CD4-positive, alpha-beta T cell treated with Interleukin-4 for 4 hours (primary cell): ENCODE data around the gene MCM8.

Source experiments
- DNase-seq: peaks from one replicate; pipeline ENCODE4 v3.0.0-alpha.2; 2020

The MCM8 gene

GRCh38 chr20:5949943-5950270 is 545 bp upstream of the MCM8 start:
- no peak for DNase-seq

- no peak for DNase-seq
These were observed 17.0 kb downstream of the MCM8 start for GRCh38 chr20:5967469-5967868.

- no peak for DNase-seq
These were observed 18.0 kb downstream of the MCM8 start for GRCh38 chr20:5968462-5968861.

DNA sequence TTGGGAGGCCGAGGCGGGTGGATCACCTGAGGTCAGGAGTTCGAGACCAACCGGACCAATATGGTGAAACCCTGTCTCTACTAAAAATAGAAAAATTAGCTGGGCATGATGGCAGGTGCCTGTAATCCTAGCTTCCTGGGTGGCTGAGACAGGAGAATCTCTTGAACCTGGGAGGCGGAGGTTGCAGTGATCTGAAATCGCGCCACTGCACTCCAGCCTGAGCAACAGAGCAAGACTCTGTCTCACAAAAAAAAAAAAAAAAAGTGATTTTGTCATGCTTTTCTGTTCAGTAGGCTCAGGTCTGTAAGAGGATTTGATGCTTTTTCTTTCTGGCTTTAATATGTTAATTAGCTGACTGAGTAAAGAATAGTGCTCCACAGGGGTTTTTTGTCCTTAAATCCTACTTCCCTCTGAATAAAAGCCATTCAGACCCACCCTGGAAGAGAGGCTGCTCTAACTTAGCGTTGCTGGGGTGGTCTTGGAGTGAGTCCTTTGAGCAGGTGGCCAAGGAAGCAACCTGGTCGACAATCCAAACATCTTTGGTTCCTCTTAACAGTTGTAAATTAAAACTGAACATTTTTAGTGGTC is 19.0 kb downstream of the MCM8 start:
- no peak for DNase-seq

GRCh38 chr20:5969940-5970339 is 19.5 kb downstream of the MCM8 start:
- no peak for DNase-seq

- no peak for DNase-seq
These were observed 19.9 kb downstream of the MCM8 start for GRCh38 chr20:5970381-5970780.

- no peak for DNase-seq
These were observed 20.8 kb downstream of the MCM8 start for GRCh38 chr20:5971203-5971602.

DNA sequence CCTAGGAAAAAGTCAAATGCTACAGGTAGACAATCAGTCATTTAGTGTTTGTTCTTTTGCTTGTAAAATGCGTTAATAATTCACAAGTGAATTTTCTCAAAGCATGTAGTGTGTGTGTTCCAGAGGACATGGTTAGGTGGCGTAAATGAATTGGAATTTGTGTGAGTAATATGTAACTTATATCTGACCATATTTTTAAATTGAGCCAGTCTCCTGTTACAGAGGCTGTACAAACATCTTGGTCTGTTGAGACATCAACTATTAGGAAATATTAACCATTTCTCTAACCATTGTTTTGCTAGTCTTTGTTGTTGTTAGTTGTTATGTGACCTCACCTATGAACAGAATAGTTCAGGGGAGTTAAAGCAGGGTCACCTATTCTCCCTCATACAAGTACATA is 22.7 kb downstream of the MCM8 start:
- DNase-seq, result no peak

- no peak for DNase-seq
These were observed 23.5 kb downstream of the MCM8 start for GRCh38 chr20:5973971-5974370.

DNA sequence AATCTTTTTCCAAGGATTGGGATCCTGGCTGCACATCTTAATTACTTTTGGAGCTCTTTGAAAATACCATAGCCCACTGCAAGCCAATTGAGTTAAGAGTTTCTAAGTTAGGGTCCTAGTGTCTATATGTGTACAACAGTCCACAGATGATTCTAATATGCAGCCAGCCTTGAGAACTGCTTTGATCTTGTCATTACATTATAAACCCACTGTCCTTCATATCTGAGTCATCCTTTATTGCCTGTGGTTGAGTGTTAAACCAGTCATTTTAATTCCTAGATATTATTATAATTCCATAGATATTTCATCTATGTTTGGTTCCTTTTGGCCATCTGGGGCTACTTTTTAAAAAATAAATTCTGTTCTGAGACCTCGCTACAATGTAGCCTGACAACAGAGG is 24.1 kb downstream of the MCM8 start:
- no peak for DNase-seq

DNA sequence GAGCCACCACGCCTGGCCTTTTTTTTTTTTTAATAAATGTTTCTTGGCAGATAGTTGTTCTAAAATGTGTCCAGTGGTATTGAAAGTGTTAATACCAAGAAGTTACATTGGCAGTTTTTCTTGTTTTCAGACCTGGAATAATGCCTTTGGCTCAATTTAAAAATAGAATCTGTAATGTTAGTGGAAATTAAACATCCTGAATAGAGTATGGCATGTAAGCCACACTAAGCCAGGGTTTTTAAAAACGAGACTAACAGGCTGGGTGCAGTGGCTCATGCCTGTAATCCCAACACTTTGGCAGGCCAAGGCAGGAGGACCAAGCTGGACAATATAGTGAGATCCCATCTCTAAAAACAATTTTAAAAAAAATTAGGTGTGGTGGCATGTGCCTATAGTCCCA is 25.3 kb downstream of the MCM8 start:
- no peak for DNase-seq

- DNase-seq, result no peak
These were observed 26.8 kb downstream of the MCM8 start for GRCh38 chr20:5977223-5977622.

DNA sequence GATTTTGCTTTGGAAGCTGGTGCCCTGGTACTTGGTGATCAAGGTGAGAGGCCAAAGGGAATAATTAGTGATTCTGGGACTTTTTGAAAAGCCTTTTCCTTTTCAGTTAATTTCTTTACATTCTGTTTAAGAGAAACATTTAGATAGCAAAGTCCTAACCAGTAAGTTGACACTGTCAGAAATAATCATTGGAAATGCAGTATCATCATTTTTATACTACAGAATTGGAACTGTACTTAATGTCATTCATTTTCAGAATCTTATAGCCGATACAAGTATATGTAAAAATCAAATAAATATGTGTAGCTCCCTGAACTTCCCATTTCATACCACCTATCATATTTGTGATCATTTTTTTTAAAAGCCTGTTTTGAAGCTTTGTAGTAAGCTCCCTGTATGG is 27.5 kb downstream of the MCM8 start:
- DNase-seq, result no peak

- no peak for DNase-seq
These were observed 29.3 kb downstream of the MCM8 start for GRCh38 chr20:5979801-5980200.

DNA sequence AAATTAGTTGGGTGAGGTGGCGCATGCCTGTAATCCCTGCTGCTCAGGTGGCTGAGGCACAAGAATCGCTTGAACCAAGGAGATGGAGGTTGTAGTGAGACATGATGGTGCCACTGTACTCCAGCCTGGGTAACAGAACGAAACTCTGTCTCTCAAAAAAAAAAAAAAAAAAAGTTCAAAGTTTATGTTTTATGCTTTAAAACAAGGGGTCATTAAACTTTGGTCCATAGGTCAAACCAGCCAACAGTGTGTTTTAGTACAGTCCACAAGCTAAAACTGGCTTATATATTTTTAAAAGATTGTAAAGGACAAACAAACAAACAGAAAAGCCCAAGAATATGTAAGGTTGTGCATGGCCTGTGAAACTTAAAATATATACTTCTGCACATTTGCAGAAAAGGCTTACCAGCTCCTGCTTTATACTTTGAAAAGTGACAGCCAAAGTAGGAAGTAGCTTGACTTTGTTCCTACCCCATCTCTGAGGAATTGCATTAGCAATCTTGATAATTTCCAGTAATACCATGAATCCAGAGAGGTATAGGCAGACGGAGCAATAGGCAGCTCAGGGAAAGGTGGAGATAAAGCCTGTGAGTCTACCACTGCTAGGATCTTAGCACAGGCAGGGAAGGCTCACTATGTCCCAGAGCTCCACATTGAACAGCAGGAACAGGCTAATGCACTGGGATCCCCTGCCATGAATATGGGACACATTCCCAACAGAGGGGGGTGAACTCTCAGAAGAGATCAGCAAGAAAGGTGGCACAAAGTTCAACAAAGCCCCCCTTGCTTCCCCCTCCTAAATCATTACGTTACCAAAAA is 30.5 kb downstream of the MCM8 start:
- DNase-seq, result no peak

DNA sequence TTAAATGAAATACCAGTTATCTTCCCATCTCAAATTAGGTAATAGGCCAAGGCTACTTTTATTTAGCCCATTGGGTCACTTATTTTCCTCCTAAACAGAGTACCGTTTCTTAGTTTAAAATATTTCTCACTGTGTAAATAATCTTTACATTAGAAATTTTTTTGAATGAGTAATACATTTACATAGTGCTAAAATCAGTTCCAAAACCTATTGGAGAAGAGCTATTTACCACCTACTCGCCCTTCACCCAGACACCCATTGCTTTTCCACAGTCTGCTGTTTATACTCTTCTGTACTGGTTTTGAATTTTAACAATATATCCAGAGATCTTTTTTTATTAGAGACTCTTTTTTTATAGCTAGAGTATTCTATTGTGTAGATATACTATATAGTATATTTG is 36.9 kb downstream of the MCM8 start:
- DNase-seq, result no peak

GRCh38 chr20:5989539-5989938 is 39.1 kb downstream of the MCM8 start:
- DNase-seq, result no peak

GRCh38 chr20:5990946-5991345 is 40.5 kb downstream of the MCM8 start:
- DNase-seq, result no peak

- DNase-seq, result no peak
These were observed 41.4 kb downstream of the MCM8 start for GRCh38 chr20:5991623-5992441.

DNA sequence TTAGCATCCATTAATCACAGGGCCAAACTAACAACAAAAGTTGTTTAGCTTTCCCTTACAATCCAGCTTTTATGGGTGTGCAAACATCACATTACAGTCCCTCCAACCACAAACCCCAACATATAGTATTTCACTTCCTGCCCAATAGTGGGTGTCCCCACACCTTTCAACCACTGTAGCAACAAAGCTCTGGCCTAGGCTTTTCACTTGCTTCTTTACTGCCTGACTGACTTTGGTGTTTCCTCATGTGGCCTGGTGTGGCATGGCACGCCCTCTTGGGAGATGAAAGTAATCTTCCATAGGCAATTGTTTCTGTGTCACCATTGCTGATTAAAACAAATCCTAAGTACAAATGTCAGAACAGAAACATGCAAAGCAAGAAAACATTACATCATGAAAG is 46.3 kb downstream of the MCM8 start:
- DNase-seq, result peak; percentile 72

- DNase-seq, result no peak
These were observed 49.3 kb downstream of the MCM8 start for GRCh38 chr20:5999783-6000182.

DNA sequence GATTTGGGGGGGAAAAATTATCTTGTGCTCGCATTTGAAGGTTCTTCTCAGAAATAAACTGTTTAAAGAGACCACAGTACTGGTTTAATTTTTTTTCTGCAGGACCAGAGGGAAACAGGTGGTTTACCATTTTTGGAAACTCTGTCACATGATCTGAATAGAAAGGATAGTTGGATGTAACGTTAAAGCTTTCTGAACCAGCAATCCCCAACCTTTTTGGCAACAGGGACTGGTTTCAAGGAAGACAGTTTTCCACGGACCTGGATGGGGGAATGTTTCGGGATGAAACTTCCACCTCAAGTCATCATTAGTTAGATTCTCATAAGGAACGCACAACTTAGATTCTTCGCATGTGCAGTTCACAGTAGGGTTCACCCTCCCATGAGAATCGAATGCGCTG is 50.4 kb downstream of the MCM8 start:
- no peak for DNase-seq

DNA sequence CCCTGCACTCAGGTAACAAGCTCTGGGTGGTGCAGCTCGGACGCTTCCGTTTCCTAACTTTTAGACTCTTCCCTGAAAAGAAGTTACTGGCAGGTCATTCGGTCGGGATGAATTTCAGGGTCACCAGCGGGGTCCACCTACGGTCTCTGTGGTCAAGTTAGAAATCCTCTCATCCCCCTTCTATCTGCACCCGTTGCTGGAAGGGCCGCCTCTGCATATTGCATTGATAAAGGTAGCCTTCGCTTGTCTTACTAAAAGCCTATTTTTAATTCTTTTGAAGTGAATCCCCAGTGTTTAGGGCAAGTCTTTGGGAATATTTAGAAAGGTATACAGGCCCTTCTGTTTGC is 56.1 kb downstream of the MCM8 start:
- DNase-seq, result no peak

GRCh38 chr20:6007094-6007528 is 56.7 kb downstream of the MCM8 start:
- DNase-seq, result no peak
